HG02970 (cell line): ENCODE results near the gene PHF1.
"Not testable (repeated sequence)": the region's sequence is repeated elsewhere in the genome, so short reads cannot be mapped to it uniquely, and the experiment has no call there.

Experiments used
- ATAC-seq: cut with Tn5 transposase; IDR thresholded peaks from one replicate; pipeline ENCODE4 v1.9.1; 2021; ENCODE audit warnings: mild to moderate bottlenecking, moderate library complexity, moderate number of reproducible peaks; ENCODE audit not compliant: unreplicated experiment, low FRiP score

The PHF1 gene

DNA sequence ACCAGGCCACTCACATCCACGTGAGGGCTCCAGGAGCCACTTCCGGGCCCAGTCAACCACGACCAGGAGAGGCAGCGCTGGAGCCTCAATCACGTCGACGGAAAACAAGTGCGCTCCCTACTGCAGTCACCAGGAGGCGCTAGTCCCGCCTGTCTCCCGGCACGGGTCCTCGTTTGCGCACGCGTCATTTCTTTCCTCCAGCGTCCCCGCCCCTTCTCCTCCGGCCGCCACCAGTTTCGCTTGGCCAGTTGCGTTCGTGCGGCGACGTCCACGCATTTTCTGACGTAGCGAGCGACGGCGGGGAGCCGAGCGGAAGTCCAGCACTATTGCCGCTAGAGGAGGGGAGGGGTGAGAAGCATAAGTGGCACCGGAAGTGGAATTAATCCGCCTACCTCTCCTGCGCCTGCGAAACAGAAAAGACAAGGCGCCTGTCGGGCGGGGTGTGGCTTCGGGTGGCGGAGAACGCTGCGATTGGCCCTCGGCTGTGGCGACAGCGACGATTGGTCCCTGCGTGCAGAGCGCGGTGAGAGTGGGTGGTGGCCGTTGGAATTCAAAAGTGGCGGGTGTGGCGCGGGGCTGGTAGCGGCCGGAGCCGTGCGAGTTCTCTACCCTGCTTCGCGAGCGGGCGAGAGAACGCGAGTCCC, 19.4 kb upstream of the PHF1 start, which contains the start of gene KIFC1:
TSS of gene KIFC1 (plus strand) at position 546 of the 644 bp plus-strand sequence. CDS start 163 bp downstream, outside the sequence.
- ATAC-seq: peak; percentile 94

DNA sequence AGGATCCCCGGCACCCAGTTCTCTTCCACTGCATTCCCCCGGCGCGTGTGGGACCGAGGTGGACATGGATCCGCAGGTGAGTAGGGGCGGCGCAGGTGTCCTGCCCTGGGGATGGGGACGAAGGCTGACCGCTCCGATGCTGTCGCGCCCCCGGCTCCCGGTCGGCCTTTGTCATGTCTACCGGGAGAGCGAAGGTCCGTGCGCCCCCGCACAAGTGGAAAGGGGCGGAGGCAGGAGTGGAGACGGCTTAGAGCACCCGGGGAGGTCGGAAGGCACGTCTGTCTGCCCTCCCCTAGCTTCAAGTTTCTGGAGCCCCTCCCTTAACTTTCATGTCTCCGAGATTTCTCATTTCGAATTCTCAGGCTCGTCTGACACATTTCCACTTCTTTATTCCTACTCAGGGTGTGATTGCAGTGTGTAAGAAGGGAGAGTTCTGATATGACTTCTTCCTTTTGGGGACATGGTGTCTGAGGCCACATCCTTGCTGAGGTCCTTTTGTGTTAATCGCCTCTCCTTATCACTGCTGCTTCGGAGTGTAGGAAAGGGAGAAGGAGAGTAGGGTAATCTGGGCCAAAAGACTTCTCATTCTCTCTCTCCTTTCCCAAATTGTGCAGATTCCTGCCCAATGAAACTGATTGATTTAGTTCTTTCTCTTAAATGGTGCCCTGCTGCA, 18.8 kb upstream of the PHF1 start:
- peak; percentile 5 for ATAC-seq

DNA sequence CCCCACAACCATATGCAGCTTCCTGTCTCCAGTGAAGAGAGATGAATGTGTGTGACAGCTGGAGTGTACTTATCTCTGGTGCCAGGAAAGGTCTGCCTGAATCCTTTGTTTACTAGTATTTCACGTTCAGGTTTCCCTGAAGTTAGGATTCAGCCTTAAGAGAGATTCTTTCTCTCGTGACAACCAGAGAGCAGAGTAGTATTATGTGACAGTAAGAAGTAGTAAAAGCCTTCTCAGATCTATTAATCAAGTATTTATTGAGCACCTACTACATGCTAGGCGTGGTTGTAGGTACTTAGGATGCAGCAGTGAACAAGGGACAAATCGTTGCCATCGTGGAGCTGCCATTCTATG, 18.2 kb upstream of the PHF1 start:
- no peak for ATAC-seq

DNA sequence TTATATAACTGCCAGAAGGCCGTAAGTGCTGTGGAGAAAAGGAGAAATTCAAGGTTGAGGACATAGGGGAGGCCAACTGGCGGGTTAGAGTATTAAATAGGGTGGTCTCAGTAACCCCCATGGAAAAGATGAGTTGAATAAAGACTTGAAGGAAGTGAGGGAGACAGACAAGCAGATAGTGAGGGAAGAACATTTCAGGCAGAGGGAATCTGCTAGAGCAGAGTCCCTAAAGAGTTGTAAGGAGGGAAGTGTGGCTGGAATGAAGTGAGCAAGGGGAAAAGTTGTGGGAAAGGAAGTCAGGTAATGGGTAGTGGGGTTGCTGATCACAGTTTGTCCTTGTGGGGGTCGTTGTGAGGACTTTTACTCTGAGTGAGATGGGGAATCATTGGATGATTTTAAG, 17.8 kb upstream of the PHF1 start:
- ATAC-seq: no peak

DNA sequence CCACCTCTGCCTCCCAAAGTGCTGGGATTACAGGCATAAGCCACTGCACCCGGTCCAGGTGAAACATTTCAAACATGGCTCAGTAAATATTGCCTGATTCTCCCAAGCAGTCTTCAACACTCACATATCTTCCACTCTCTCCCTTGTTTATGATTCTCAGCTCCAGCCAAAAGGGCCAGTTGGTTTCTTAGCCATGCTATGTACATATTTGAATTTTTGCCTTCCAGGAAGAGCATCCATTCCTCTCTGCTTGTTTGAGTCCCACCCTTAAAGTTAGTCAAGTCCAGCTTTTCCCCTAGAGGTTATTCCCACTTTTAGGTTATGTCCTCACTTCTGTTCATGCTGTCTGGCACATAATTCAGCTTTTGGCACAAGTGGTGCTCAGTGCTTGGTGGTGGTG, 13.3 kb upstream of the PHF1 start:
- ATAC-seq: no peak

DNA sequence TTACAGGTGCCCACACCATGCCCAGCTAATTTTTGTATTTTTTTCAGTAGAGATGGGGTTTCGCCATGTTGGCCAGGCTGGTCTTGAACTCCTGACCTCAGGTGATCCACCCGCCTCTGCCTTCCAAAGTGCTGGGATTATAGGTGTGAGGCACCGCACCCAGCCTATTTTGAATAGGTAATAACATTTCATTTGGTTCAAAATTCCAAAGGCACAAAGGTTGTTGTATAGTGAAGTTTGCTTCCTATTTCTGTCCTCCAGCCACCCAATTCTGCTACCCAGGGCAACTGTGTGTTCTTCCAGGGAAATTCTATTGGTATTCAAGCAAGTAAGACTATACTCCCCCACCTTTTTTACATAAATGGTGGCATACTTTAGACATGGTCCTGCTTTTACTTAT, 12.2 kb upstream of the PHF1 start:
- not testable (repeated sequence) for ATAC-seq

DNA sequence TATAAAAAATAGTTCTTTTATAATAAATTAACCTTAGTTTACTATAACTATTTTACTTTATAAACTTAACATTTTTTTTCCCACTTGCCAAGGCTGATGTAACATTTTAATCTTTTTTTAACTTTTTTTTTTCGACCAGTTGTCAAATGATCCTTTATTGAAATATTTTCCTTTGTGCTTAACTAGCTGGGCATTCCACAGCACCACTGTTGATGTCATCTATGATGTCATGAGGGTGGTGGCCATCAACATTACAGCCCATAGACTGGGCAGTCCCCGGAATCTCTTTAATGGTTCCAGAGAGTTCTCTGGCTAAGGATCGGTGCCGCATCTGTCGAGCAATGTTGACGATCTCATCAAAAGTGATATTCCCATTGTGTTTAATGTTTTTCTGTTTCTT, 10.9 kb upstream of the PHF1 start:
- not testable (repeated sequence) for ATAC-seq

DNA sequence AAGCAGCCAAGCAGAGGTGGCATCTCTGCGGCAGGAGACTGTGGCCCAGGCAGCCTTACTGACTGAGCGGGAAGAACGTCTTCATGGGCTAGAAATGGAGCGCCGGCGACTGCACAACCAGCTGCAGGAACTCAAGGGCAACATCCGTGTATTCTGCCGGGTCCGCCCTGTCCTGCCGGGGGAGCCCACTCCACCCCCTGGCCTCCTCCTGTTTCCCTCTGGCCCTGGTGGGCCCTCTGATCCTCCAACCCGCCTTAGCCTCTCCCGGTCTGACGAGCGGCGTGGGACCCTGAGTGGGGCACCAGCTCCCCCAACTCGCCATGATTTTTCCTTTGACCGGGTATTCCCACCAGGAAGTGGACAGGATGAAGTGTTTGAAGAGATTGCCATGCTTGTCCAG, 5.9 kb upstream of the PHF1 start:
- no peak for ATAC-seq

DNA sequence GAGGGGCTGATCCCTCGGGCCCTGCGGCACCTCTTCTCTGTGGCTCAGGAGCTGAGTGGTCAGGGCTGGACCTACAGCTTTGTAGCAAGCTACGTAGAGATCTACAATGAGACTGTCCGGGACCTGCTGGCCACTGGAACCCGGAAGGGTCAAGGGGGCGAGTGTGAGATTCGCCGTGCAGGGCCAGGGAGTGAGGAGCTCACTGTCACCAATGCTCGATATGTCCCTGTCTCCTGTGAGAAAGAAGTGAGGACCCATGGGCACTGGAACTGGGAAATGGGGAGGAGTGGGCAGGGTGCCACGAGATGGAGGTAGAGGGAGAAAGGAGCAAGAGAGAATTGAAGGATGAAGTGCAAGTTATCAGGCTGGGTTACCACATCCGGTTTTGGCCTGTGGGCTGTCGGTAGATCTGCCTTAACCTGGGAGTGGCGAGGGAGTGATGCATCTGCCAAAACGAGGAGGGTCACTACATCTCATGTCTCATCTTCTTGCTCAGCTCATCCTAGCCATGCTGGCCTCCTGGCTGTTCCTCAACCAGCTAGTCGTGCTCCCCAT, 5.4 kb upstream of the PHF1 start:
- no peak for ATAC-seq

DNA sequence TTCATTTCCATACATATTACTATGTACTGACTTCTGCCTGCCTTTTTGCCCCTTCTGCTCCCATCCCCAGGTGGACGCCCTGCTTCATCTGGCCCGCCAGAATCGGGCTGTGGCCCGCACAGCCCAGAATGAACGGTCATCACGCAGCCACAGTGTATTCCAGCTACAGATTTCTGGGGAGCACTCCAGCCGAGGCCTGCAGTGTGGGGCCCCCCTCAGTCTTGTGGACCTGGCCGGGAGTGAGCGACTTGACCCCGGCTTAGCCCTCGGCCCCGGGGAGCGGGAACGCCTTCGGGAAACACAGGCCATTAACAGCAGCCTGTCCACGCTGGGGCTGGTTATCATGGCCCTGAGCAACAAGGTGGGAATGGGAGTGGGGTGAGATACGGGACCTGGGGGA, 4.7 kb upstream of the PHF1 start:
- ATAC-seq: no peak

DNA sequence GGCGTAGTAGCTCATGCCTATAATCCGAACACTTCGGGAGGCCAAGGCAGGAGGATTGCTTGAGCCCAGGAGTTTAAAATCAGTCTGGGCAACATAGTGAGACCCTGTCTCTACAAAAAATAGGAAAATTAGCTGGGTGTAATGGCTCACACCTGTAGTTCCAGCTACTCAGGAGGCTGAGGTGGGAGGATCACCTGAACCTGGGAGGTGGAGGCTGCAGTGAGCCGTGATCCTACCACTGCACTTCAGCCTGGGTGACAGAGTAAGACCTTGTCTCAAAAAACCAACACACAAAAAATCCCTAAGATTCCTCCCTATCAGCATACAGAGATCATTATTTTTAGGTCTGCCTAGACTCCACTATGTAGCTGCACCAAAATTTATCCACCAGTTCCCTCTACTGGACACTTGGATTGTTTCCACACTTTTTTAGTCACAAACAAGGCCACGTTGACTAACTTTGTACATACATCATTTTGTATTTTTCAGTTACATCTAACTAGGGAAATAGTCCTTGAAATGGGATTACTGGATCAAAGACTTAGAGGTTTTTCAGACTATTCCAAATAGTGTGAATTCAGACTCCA, 3.6 kb upstream of the PHF1 start:
- no peak for ATAC-seq

DNA sequence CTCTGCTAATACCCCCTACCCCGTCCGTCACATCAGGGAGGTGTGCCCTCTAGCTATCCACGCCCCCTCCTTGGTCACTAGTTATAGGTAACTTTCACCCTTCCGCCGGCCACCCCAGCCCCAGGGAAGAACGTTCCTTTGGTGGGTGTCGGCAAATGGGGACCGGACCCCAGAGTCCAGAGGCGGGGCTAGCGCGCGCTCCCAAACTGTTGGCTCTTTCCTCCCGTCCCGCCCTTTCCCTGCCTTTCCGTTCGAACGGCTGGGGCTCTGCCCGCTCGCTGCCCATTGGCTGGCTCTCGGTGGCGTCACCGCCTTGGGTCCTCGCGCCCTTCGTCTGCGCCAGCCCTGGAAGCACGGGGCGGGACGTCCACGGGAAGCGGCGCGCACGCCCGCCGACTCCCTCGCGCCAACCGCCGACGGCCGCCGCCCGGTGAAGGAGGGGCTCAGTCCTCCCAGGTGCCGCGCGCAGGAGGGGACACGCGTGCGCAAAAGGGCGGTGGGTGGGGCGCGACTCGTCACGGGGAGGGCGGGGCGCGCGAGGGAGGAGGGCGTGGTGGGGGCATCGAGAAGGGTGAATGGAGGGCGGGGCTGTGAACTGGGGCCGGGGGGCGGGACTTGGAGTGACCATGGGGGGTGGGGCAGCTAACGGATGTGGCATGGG, 634 bp upstream of the PHF1 start:
- peak; percentile 82 for ATAC-seq

DNA sequence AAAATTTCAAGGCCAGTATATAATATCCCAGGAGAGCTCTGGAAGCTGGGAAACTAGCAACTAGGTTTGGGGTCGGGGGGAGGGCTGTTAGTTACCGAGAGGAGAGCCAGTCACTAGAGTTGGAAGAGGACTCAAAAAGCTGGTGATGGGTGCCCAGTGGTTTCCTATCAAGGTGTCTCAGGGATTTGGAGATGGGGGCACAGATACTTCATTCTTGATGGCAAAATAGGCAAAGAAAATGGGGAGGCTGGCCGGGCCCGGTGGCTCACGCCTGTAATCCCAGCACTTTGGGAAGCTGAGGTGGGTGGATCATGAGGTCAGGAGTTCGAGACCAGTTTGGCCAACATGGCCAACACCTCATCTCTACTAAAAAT, 805 bp downstream of the PHF1 start:
- ATAC-seq: no peak

DNA sequence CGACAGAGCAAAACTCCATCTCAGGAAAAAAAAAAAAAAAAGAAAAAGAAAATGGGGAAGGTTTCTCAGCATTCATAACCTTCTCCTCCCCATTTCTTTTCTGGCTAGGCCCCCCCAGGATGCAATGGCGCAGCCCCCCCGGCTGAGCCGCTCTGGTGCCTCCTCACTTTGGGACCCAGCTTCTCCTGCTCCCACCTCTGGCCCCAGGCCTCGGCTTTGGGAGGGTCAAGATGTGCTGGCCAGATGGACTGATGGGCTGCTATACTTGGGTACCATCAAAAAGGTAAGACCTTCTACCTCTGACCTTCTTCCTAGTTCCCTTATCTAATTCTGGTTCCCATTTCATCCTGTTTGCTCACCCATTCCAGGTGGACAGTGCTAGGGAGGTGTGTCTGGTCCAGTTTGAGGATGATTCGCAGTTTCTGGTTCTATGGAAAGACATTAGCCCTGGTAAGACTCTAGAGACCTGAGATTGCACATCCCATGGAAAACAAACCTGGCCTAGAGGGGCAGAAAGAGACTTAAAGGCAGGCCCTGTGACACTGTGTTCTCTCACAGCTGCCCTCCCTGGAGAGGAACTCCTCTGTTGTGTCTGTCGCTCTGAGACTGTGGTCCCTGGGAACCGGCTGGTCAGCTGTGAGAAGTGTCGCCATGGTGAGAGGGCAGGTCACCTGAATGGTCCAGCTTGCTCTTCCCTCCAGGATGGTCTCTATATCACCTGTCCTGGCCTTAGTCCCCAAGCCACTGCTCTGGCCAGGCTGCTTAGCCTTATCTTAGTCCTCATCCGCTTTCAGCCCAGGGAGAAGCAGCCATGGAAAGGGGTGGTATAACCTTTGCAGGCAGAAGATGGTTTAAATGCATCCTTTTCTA, 1.6 kb downstream of the PHF1 start:
- no peak for ATAC-seq

DNA sequence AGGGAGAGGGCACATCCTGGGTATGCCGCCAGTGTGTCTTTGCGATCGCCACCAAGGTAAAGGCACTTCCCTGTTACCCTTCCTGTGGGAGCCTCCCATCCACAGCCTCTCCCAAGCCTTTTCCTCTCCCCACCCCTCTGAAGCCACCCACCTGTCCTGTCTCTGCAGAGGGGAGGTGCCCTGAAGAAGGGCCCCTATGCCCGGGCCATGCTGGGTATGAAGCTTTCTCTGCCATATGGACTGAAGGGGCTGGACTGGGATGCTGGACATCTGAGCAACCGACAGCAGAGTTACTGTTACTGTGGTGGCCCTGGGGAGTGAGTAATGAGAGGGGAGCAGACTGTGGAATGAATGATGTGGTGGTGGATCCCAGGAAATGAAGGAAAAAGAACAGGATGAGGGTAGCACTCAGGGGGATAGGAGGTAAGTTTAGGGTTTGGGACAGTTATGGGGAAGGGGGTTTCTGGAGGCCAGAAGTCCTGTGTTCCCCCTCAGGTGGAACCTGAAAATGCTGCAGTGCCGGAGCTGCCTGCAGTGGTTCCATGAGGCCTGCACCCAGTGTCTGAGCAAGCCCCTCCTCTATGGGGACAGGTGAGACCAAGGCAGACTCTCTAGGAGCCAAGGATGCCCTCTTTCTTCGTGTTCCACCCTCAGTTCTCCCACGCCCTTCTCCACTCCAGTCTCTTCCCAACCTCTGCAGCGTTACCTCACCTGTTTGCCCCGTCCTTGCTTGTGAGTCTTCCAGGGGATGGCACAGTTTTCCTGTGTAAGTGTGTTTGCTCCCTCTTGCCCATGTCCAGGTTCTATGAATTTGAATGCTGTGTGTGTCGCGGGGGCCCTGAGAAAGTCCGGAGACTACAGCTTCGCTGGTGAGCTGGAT, 2.7 kb downstream of the PHF1 start:
- ATAC-seq: no peak

DNA sequence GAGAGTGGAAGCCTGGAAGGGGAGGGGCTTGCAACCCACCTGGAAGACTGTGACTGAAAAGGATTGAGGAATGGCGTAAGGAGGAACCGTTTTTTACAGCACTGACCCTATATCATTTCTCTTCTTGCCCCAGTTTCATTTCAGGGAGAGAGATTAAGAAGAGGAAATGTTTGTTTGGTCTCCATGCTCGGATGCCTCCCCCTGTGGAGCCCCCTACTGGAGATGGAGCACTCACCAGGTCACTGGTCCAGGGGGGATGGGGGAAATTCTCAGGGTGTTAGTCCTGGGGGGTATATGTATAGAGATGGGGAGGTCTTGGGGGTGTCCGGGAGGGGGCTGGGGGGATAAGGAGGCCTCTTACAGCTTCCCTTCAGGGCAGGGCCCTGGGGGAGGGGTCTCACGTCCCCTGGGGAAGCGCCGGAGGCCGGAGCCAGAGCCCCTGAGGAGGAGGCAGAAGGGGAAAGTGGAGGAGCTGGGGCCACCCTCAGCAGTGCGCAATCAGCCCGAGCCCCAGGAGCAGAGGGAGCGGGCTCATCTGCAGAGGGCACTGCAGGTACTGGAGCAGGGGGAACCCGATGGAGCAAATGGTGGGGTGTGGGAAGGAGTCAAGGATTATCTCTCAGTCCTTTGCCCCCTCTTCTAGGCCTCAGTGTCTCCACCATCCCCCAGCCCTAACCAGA, 3.9 kb downstream of the PHF1 start:
- ATAC-seq: no peak

DNA sequence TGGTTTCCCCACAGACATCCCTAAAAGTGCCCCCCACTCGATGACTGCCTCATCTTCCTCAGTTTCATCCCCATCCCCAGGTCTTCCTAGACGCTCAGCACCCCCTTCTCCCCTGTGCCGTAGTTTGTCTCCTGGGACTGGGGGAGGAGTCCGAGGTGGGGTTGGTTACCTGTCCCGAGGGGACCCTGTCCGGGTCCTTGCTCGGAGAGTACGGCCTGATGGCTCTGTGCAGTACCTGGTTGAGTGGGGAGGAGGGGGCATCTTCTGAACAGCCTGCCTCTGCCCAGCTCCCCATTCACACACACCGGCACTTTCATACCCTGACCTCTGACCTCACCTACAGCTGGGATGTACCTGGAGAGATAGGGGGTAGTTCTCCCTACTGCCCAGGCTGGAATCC, 5.0 kb downstream of the PHF1 start:
- ATAC-seq: no peak

DNA sequence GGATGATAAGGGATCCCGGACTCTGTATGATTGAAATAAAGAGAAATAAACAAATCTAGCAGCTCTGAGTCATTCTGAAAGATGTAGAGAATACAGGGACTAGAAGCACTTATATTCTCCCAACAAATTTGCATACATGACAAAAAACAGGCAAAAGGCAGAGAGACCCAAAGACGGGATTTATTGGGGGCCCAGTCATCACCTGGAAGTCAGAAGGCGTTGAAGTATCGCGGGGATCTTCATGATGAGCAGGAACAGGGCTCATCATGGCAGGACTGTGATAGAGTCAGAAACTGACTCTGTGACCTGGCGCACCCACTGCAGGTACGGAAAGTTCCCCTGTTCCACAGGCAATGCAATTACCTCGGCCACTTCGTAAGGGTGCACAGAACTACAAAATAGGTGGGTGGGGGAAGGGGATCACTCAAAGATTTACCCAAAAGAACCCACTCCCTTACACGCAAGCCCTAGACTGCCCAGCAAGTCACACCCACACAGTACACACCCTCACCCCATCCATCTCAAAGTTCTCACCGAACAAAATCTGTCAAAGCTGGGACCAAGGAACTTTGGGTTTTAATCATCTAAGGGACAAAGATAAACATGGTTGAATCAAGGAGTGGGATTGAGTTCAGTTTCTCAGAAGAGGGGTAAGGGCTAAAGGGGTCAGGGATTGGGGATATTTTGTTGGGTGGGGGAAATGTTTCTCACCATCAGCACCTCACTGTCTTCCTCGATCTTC, 5.7 kb downstream of the PHF1 start:
- ATAC-seq: no peak
